ENCODE data around the gene MBNL2.

MBNL2 gene

GRCh38 chr13:97221989-97222700 is at the start of gene MBNL2:
MBNL2 (plus strand) TSS chr13:97222333; CDS start chr13:97276236, 53,903 bp downstream.
- FAIRE-seq, result peak; percentile 97
- peak; percentile 63 for DNase-seq (ENCODE audit: insufficient read length, low spot score)

- FAIRE-seq, result no peak
- no peak for DNase-seq (ENCODE audit: insufficient read length, low spot score)
Observed at GRCh38 chr13:97174638-97175037, 47.5 kb upstream of the MBNL2 start.

- FAIRE-seq (no peak), DNase-seq (ENCODE audit: insufficient read length, low spot score) (no peak)
Observed at GRCh38 chr13:97175041-97175440, 47.1 kb upstream of the MBNL2 start.

GRCh38 chr13:97179501-97179900 is 42.6 kb upstream of the MBNL2 start:
- DNase-seq (ENCODE audit: insufficient read length, low spot score) (no peak), FAIRE-seq (no peak)

GRCh38 chr13:97182111-97182890 is 39.8 kb upstream of the MBNL2 start:
- FAIRE-seq, result no peak
- DNase-seq (ENCODE audit: insufficient read length, low spot score), result no peak

- FAIRE-seq, result no peak
Observed at GRCh38 chr13:97185291-97185690, 36.8 kb upstream of the MBNL2 start.

GRCh38 chr13:97185751-97186150 is 36.4 kb upstream of the MBNL2 start:
- DNase-seq (ENCODE audit: insufficient read length, low spot score), result no peak

More at GRCh38 chr13:97185291-97185690, 36.8 kb upstream of the MBNL2 start:
- DNase-seq (ENCODE audit: insufficient read length, low spot score), result no peak

GRCh38 chr13:97188207-97188606 is 33.9 kb upstream of the MBNL2 start:
- DNase-seq (ENCODE audit: insufficient read length, low spot score), result no peak
- FAIRE-seq, result no peak

More at GRCh38 chr13:97185751-97186150, 36.4 kb upstream of the MBNL2 start:
- no peak for FAIRE-seq

- FAIRE-seq (no peak), DNase-seq (ENCODE audit: insufficient read length, low spot score) (no peak)
Observed at GRCh38 chr13:97189928-97190327, 32.2 kb upstream of the MBNL2 start.

- DNase-seq (ENCODE audit: insufficient read length, low spot score) (no peak), FAIRE-seq (no peak)
Observed at GRCh38 chr13:97191142-97191541, 31.0 kb upstream of the MBNL2 start.

- FAIRE-seq, result no peak
- no peak for DNase-seq (ENCODE audit: insufficient read length, low spot score)
Observed at GRCh38 chr13:97191615-97192014, 30.5 kb upstream of the MBNL2 start.

GRCh38 chr13:97192166-97192565 is 30.0 kb upstream of the MBNL2 start:
- no peak for FAIRE-seq

GRCh38 chr13:97193577-97193976 is 28.6 kb upstream of the MBNL2 start:
- DNase-seq (ENCODE audit: insufficient read length, low spot score), result no peak
- FAIRE-seq, result no peak

More at GRCh38 chr13:97192166-97192565, 30.0 kb upstream of the MBNL2 start:
- no peak for DNase-seq (ENCODE audit: insufficient read length, low spot score)

GRCh38 chr13:97194479-97194878 is 27.7 kb upstream of the MBNL2 start:
- no peak for FAIRE-seq
- no peak for DNase-seq (ENCODE audit: insufficient read length, low spot score)

- FAIRE-seq (no peak), DNase-seq (ENCODE audit: insufficient read length, low spot score) (no peak)
Observed at GRCh38 chr13:97196340-97196739, 25.8 kb upstream of the MBNL2 start.

- FAIRE-seq, result no peak
Observed at GRCh38 chr13:97198753-97199152, 23.4 kb upstream of the MBNL2 start.

GRCh38 chr13:97199451-97199850 is 22.7 kb upstream of the MBNL2 start:
- FAIRE-seq (no peak), DNase-seq (ENCODE audit: insufficient read length, low spot score) (no peak)

More at GRCh38 chr13:97198753-97199152, 23.4 kb upstream of the MBNL2 start:
- DNase-seq (ENCODE audit: insufficient read length, low spot score), result no peak

- FAIRE-seq (no peak), DNase-seq (ENCODE audit: insufficient read length, low spot score) (no peak)
Observed at GRCh38 chr13:97200081-97200942, 21.8 kb upstream of the MBNL2 start.

GRCh38 chr13:97202761-97203160 is 19.4 kb upstream of the MBNL2 start:
- DNase-seq (ENCODE audit: insufficient read length, low spot score) (no peak), FAIRE-seq (no peak)

- FAIRE-seq, result no peak
- DNase-seq (ENCODE audit: insufficient read length, low spot score), result no peak
Observed at GRCh38 chr13:97205465-97205864, 16.7 kb upstream of the MBNL2 start.

GRCh38 chr13:97205982-97206381 is 16.2 kb upstream of the MBNL2 start:
- DNase-seq (ENCODE audit: insufficient read length, low spot score), result no peak
- FAIRE-seq, result no peak

All from GM19239 (cell line).